HCT116 (cell line): Measurements from ENCODE around the gene MRLN. TPM values are rescaled to one million over a fixed set of nuclear protein-coding genes. Genes with fewer than 3 reads are reported as not detected.

ENCODE experiments used
- ATAC-seq: fragments of 200-7000 bp; cut with Tn5 transposase; 2 replicates; pipeline ENCODE4 v1.9.1; 2020; ENCODE audit warnings: mild to moderate bottlenecking, moderate library complexity
- BruUV-seq: library from RNA; stranded (reverse); fragments of 400-500 nt; replicated peaks from 2 replicates; lab custom pipeline; 2021; lab: Mats Ljungman, UMichigan
- CTCF ChIA-PET: fragments of 300-600 bp; sonication (Branson Sonifier 250); formaldehyde crosslinking; loops from one replicate; lab custom pipeline; 2021; ENCODE audit warnings: antibody characterized with exemption; lab: Charles Lee
- POLR2A ChIA-PET: fragments of 300-600, 350-600 bp; sonication (Branson Sonifier 250); formaldehyde crosslinking; loops from one replicate; lab custom pipeline; 2021; ENCODE audit warnings: antibody characterized with exemption; lab: Charles Lee
- RAD21 ChIA-PET, 2 experiments: fragments of 300-600 bp; sonication (Branson Sonifier 250); formaldehyde crosslinking; loops; one replicate each; lab custom pipeline; 2023; ENCODE audit warnings: low total read pairs in 2 of 2; ENCODE audit not compliant: uncharacterized antibody in 2 of 2, unreplicated experiment in 2 of 2, low non-redundant PET in 1 of 2; lab: Charles Lee
- DNase-seq: peaks from one replicate; pipeline ENCODE4 v3.0.0-alpha.2; 2010; ENCODE audit warnings: low read depth, low spot score
- H2AFZ ChIP-seq: fragments of 200-600 bp; shearing (Covaris generic), sonication (generic); 2 replicates; pipeline ENCODE4 v1.6.1; 2017; ENCODE audit warnings: low read depth, mixed run types, mixed read lengths, antibody characterized with exemption, low read length; ENCODE audit not compliant: poor library complexity, severe bottlenecking
- H3K27ac ChIP-seq: 2 replicates; pipeline ENCODE4 v1.5.1; 2012; ENCODE audit warnings: low read depth, low read length
- H3K27me3 ChIP-seq: fragments of 200-600 bp; sonication (generic); 2 replicates; pipeline ENCODE4 v1.6.1; 2016; ENCODE audit warnings: mixed run types, low read length, mixed read lengths; ENCODE audit not compliant: insufficient read depth
- H3K36me3 ChIP-seq, 2 experiments: fragments of 200-500 bp in 1 of 2; fragments of 200-600 bp in 1 of 2; sonication (Bioruptor generic) in 1 of 2; sonication (generic) in 1 of 2; 2 replicates each; pipeline versions ENCODE4 v1.5.1 to v1.6.1; 2014 to 2016; ENCODE audit warnings: low read length in 2 of 2, inconsistent platforms in 1 of 2, mixed read lengths in 1 of 2, mixed run types in 1 of 2; ENCODE audit not compliant: insufficient read depth in 2 of 2, control insufficient read depth in 1 of 2
- H3K4me1 ChIP-seq, 2 experiments: fragments of 200-600 bp in 1 of 2; sonication (generic) in 1 of 2; 2 replicates each; pipeline versions ENCODE4 v1.5.1 to v1.6.1; 2012 to 2017; ENCODE audit warnings: low read length in 2 of 2, inconsistent platforms in 1 of 2, mild to moderate bottlenecking in 1 of 2, mixed read lengths in 1 of 2, mixed run types in 1 of 2, moderate library complexity in 1 of 2; ENCODE audit not compliant: insufficient read depth in 2 of 2, control insufficient read depth in 1 of 2
- H3K4me2 ChIP-seq: fragments of 200-600 bp; sonication (generic); 2 replicates; pipeline ENCODE4 v1.6.1; 2017; ENCODE audit warnings: mixed run types, low read length, mixed read lengths
- H3K4me3 ChIP-seq, 2 experiments: fragments of 200-600 bp in 1 of 2; sonication (generic) in 1 of 2; replicated peaks in 1 of 2; 2 replicates each; pipeline ENCODE4 v1.5.1; 2011 to 2016; ENCODE audit warnings: low read length in 2 of 2, control low read depth in 1 of 2, low read depth in 1 of 2, mild to moderate bottlenecking in 1 of 2, mixed read lengths in 1 of 2, mixed run types in 1 of 2
- H3K79me2 ChIP-seq: fragments of 200-600 bp; sonication (generic); 2 replicates; pipeline ENCODE4 v1.6.1; 2017; ENCODE audit warnings: mild to moderate bottlenecking, mixed run types, low read length, moderate library complexity, mixed read lengths; ENCODE audit not compliant: insufficient read depth
- H3K9ac ChIP-seq: fragments of 200-600 bp; sonication (generic); 2 replicates; pipeline ENCODE4 v1.6.1; 2016; ENCODE audit warnings: low read length, mixed read lengths
- H3K9me2 ChIP-seq: fragments of 200-600 bp; sonication (generic), shearing (Covaris generic); 2 replicates; pipeline ENCODE4 v1.6.1; 2017; ENCODE audit warnings: mixed run types, mild to moderate bottlenecking, moderate library complexity; ENCODE audit not compliant: insufficient read depth
- H3K9me3 ChIP-seq, 2 experiments: fragments of 200-500 bp in 1 of 2; fragments of 200-600 bp in 1 of 2; sonication (Bioruptor generic) in 1 of 2; sonication (generic) in 1 of 2; 2 replicates each; pipeline ENCODE4 v1.6.1; 2014 to 2017; ENCODE audit warnings: low read length in 2 of 2, mixed read lengths in 2 of 2, inconsistent platforms in 1 of 2, low read depth in 1 of 2, mild to moderate bottlenecking in 1 of 2, mixed run types in 1 of 2, moderate library complexity in 1 of 2; ENCODE audit not compliant: control insufficient read depth in 1 of 2, insufficient read depth in 1 of 2
- H4K20me1 ChIP-seq: fragments of 200-600 bp; sonication (generic), shearing (Covaris generic); 2 replicates; pipeline ENCODE4 v1.6.1; 2017; ENCODE audit warnings: mixed run types, mild to moderate bottlenecking, moderate library complexity; ENCODE audit not compliant: insufficient read depth
- ATF3 ChIP-seq: IDR thresholded peaks from 2 replicates; pipeline ENCODE4 v1.6.1; 2012
- CBX3 ChIP-seq: IDR thresholded peaks from 2 replicates; pipeline ENCODE4 v1.6.1; 2012; ENCODE audit warnings: low read depth
- FOSL1 ChIP-seq: IDR thresholded peaks from 2 replicates; pipeline ENCODE4 v1.6.1; 2012; ENCODE audit warnings: low read depth
- MAX ChIP-seq: IDR thresholded peaks from 2 replicates; pipeline ENCODE4 v1.6.1; 2012
- POLR2A ChIP-seq: IDR thresholded peaks from 2 replicates; pipeline ENCODE4 v1.7.0; 2011; ENCODE audit warnings: borderline replicate concordance; ENCODE audit not compliant: insufficient read depth, insufficient read length; ENCODE audit errors: extremely low read depth
- POLR2AphosphoS5 ChIP-seq: IDR thresholded peaks from 2 replicates; pipeline ENCODE4 v1.6.1; 2011; ENCODE audit warnings: mild to moderate bottlenecking, low read depth, low read length, moderate library complexity
- SP1 ChIP-seq: IDR thresholded peaks from 2 replicates; pipeline ENCODE4 v1.6.1; 2012; ENCODE audit warnings: low read depth
- ZNF274 ChIP-seq: fragments of 200-500 bp; sonication (Bioruptor generic); IDR thresholded peaks from 2 replicates; pipeline ENCODE4 v1.6.1; 2014; ENCODE audit warnings: mild to moderate bottlenecking, low read depth, low read length, inconsistent platforms
- intact Hi-C: fragments of 100-400 bp; cut with micrococcal nuclease; formaldehyde crosslinking; loops from 2 replicates; pipeline ENCODE4 v1.10.0; 2022
- total RNA-seq: library from RNA; stranded (reverse); gene quantifications from one replicate; pipeline ENCODE4 v1.2.1, GENCODE V29; 2021; ENCODE audit not compliant: unreplicated experiment

MRLN gene
- total RNA-seq, 1 experiment from 2014 or later = not detected

GRCh38 chr10:59793919-59794318 lies 40.7 kb upstream of the MRLN start:
- intact Hi-C loops = no loop called here
- Histone ChIP-seq H3K27ac (no peak overlapping the region), H3K9ac (no peak overlapping the region), H3K27me3 (no peaks in the 10 kb centered on the region), H3K9me2 (no peaks in the 10 kb centered on the region), H3K79me2 (no peaks in the 10 kb centered on the region), H4K20me1 (no peaks in the 10 kb centered on the region; the same call in 1 of the 2 replicates), H2AFZ (no peak overlapping the region), H3K4me1 (no peaks in the 10 kb centered on the region), H3K36me3 (peaks cover 7 to 14% of the 10 kb centered on the region in 2 experiments; a peak in 3 of 4 replicates), H3K9me3 (no peaks in the 10 kb centered on the region), H3K4me3 (no peak overlapping the region), H3K4me2 (no peak overlapping the region)
- RAD21 ChIA-PET = no interaction called here
- TF ChIP-seq POLR2A (no peak), ZNF274 (no peak)
- DNase-seq = no peak
- BruUV-seq = no TSS peak
- POLR2A ChIA-PET = no interaction called here
- CTCF ChIA-PET = interaction anchor here (1.0 kb wide), 1 partner anchor 168 kb away, joined by 3 read pairs; no protein-coding TSS in a partner anchor
- ATAC-seq = no peak

- Histone ChIP-seq H3K27me3 (no peaks in the 10 kb centered on the region), H3K36me3 (peaks cover 4 to 14% of the 10 kb centered on the region in 2 experiments; a peak in 2 of 4 replicates), H3K4me1 (no peaks in the 10 kb centered on the region), H3K4me2 (no peak overlapping the region), H3K9me3 (no peaks in the 10 kb centered on the region), H4K20me1 (no peaks in the 10 kb centered on the region; the same call in 1 of the 2 replicates), H2AFZ (no peak overlapping the region), H3K9me2 (no peaks in the 10 kb centered on the region), H3K27ac (no peak overlapping the region), H3K9ac (no peak overlapping the region), H3K79me2 (no peaks in the 10 kb centered on the region), H3K4me3 (no peak overlapping the region)
- CTCF ChIA-PET = interaction anchor here (0.6 to 1.0 kb wide), 2 partner anchors 167 to 307 kb away, joined by 3 read pairs; no protein-coding TSS in a partner anchor
- intact Hi-C loops = no loop called here
- no TSS peak for BruUV-seq
- DNase-seq (no peak), ATAC-seq (no peak)
- RAD21 ChIA-PET = no interaction called here
- POLR2A ChIA-PET = no interaction called here
- TF ChIP-seq POLR2A = no peak
- no peak for TF ChIP-seq ATF3
- no peak for TF ChIP-seq SP1
- no peak for TF ChIP-seq MAX
- no peak for TF ChIP-seq FOSL1
- TF ChIP-seq CBX3 = no peak
- TF ChIP-seq POLR2AphosphoS5 = no peak
Measured at GRCh38 chr10:59792812-59793211, 39.6 kb upstream of the MRLN start.
